ENCODE results near the gene LDLRAP1.

The LDLRAP1 gene

GRCh38 chr1:25607123-25607522, 63.7 kb downstream of the LDLRAP1 start:
- Histone ChIP-seq H3K9me3 (ENCODE audit: insufficient read depth, low read length) (no peaks in the 10 kb centered on the region), H2AFZ (ENCODE audit: low read depth, low read length, severe bottlenecking) (no peak overlapping the region), H3K27me3 (ENCODE audit: low read length) (no peaks in the 10 kb centered on the region), H3K9ac (ENCODE audit: low read length) (no peak overlapping the region), H3K79me2 (ENCODE audit: insufficient read depth, low read length) (no peaks in the 10 kb centered on the region), H3F3A (ENCODE audit: insufficient read depth) (0 out of 2 replicates have a peak, but pooled peaks cover 3% of the 10 kb centered on the region), H3K27ac (ENCODE audit: low read depth, low read length) (no peak overlapping the region), H3K36me3 (ENCODE audit: low read length) (no peaks in the 10 kb centered on the region), H3K4me2 (ENCODE audit: low read depth, low read length, poor library complexity, severe bottlenecking) (no peak overlapping the region), H4K20me1 (ENCODE audit: low read depth, low read length) (no peaks in the 10 kb centered on the region), H3K9me2 (replicated peaks; ENCODE audit: insufficient read depth, low read length) (no peaks in the 10 kb centered on the region), H3K4me3 (ENCODE audit: insufficient read depth, low read length, poor library complexity, severe bottlenecking) (no peak overlapping the region)
- TF ChIP-seq EZH2phosphoT487 (conservative IDR thresholded peaks at IDR 0.05; ENCODE audit: low read length), result no peak
- TF ChIP-seq, protein P1, sequence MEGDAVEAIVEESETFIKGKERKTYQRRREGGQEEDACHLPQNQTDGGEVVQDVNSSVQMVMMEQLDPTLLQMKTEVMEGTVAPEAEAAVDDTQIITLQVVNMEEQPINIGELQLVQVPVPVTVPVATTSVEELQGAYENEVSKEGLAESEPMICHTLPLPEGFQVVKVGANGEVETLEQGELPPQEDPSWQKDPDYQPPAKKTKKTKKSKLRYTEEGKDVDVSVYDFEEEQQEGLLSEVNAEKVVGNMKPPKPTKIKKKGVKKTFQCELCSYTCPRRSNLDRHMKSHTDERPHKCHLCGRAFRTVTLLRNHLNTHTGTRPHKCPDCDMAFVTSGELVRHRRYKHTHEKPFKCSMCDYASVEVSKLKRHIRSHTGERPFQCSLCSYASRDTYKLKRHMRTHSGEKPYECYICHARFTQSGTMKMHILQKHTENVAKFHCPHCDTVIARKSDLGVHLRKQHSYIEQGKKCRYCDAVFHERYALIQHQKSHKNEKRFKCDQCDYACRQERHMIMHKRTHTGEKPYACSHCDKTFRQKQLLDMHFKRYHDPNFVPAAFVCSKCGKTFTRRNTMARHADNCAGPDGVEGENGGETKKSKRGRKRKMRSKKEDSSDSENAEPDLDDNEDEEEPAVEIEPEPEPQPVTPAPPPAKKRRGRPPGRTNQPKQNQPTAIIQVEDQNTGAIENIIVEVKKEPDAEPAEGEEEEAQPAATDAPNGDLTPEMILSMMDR (IDR thresholded peaks at IDR 0.05; ENCODE audit: insufficient read depth, low read length, poor library complexity, severe bottlenecking), result no peak

DNA sequence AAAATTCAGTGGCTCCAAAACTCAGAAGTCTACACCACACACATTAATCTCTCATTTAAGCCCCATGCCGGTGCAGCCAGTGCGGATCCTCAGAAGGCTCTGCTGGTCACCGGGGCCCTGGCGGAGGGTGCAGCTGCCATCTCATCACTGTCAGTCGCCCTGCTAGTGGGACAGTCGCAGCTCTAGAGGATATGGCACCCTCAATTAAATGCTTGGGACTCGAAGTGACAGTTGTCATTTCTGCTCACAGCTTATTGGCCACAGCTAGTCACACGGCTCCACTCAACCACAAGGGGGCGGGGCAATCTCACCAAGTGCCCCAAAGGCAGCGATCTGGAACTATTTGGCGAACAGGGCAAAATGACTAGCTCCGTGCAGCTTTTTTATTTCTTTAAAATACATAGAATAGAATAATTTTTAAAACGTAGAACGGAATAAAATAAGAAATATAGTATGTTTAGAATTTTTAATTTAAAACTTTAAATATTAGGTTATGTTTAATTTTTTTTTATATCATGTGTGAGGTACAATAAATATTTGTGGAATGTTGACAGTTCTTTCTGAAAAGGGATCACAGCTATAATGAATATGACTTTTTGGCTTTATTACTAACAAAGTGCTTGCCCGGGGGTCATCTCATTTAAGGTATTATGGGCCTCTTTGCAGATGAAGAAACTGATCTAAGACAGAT, 65.2 kb downstream of the LDLRAP1 start:
- 0 out of 2 replicates have a peak, but pooled peaks cover 3% of the 10 kb centered on the region for H3F3A ChIP-seq (ENCODE audit: insufficient read depth)
- TF ChIP-seq EZH2phosphoT487 (conservative IDR thresholded peaks at IDR 0.05; ENCODE audit: low read length), result no peak
- TF ChIP-seq, protein P1 (IDR thresholded peaks at IDR 0.05; ENCODE audit: insufficient read depth, low read length, poor library complexity, severe bottlenecking), result peak; percentile 18
- H3K36me3 ChIP-seq (ENCODE audit: low read length), result no peaks in the 10 kb centered on the region
- no peak overlapping the region for H2AFZ ChIP-seq (ENCODE audit: low read depth, low read length, severe bottlenecking)
- H3K4me3 ChIP-seq (ENCODE audit: insufficient read depth, low read length, poor library complexity, severe bottlenecking), result no peak overlapping the region
- no peaks in the 10 kb centered on the region for H3K27me3 ChIP-seq (ENCODE audit: low read length)
- no peak overlapping the region for H3K27ac ChIP-seq (ENCODE audit: low read depth, low read length)
- no peaks in the 10 kb centered on the region for H4K20me1 ChIP-seq (ENCODE audit: low read depth, low read length)
- H3K9me2 ChIP-seq (replicated peaks; ENCODE audit: insufficient read depth, low read length), result no peaks in the 10 kb centered on the region
- no peaks in the 10 kb centered on the region for H3K79me2 ChIP-seq (ENCODE audit: insufficient read depth, low read length)
- H3K9ac ChIP-seq (ENCODE audit: low read length), result no peak overlapping the region
- peak overlapping the region; percentile 49 for H3K4me2 ChIP-seq (ENCODE audit: low read depth, low read length, poor library complexity, severe bottlenecking)
- no peaks in the 10 kb centered on the region for H3K9me3 ChIP-seq (ENCODE audit: insufficient read depth, low read length)

- Histone ChIP-seq H3K4me2 (ENCODE audit: low read depth, low read length, poor library complexity, severe bottlenecking) (no peak overlapping the region), H3F3A (ENCODE audit: insufficient read depth) (0 out of 2 replicates have a peak, but pooled peaks cover 3% of the 10 kb centered on the region), H3K27me3 (ENCODE audit: low read length) (no peaks in the 10 kb centered on the region), H3K9me2 (replicated peaks; ENCODE audit: insufficient read depth, low read length) (no peaks in the 10 kb centered on the region), H3K9ac (ENCODE audit: low read length) (no peak overlapping the region), H4K20me1 (ENCODE audit: low read depth, low read length) (no peaks in the 10 kb centered on the region), H3K27ac (ENCODE audit: low read depth, low read length) (no peak overlapping the region), H3K36me3 (ENCODE audit: low read length) (no peaks in the 10 kb centered on the region), H3K9me3 (ENCODE audit: insufficient read depth, low read length) (no peaks in the 10 kb centered on the region), H2AFZ (ENCODE audit: low read depth, low read length, severe bottlenecking) (no peak overlapping the region), H3K79me2 (ENCODE audit: insufficient read depth, low read length) (no peaks in the 10 kb centered on the region), H3K4me3 (ENCODE audit: insufficient read depth, low read length, poor library complexity, severe bottlenecking) (no peak overlapping the region)
- no peak for TF ChIP-seq EZH2phosphoT487 (conservative IDR thresholded peaks at IDR 0.05; ENCODE audit: low read length)
- TF ChIP-seq, protein P1 (IDR thresholded peaks at IDR 0.05; ENCODE audit: insufficient read depth, low read length, poor library complexity, severe bottlenecking), result no peak
Observed at GRCh38 chr1:25609921-25610320, 66.5 kb downstream of the LDLRAP1 start.
